WTC11 (cell line): ENCODE measurements around the gene WNT5A.

Experiments used
- CREB1 ChIP-seq: sonication (generic); formaldehyde crosslinking; IDR thresholded peaks from 2 replicates; pipeline ENCODE4 v1.8.0; 2023; ENCODE audit warnings: mild to moderate bottlenecking, missing genetic modification reagents
- GABPB1 ChIP-seq: sonication (generic); formaldehyde crosslinking; IDR thresholded peaks from 2 replicates; pipeline ENCODE4 v1.8.1; 2023; ENCODE audit warnings: mild to moderate bottlenecking, missing genetic modification reagents
- NR1H2 ChIP-seq: sonication (generic); formaldehyde crosslinking; IDR thresholded peaks from 2 replicates; pipeline ENCODE4 v1.9.0; 2021; ENCODE audit warnings: mild to moderate bottlenecking, moderate library complexity, missing genetic modification reagents
- ZNF416 ChIP-seq: fragments of 250-450 bp; sonication (Bioruptor Pico); IDR thresholded peaks from 2 replicates; pipeline ENCODE4 v1.9.0; 2021; ENCODE audit warnings: mild to moderate bottlenecking, inconsistent platforms
- TF ChIP-seq, protein P1 (sequence below): fragments of 200-600 bp; IDR thresholded peaks from 2 replicates; pipeline ENCODE4 v1.8.0; 2022; ENCODE audit warnings: antibody characterized with exemption

GRCh38 chr3:55471084-55471483, 16.0 kb downstream of the WNT5A start:
- TF ChIP-seq ZNF416 (CRISPR knock-in tag) (no peak), GABPB1 (no peak), NR1H2 (CRISPR knock-in tag) (no peak), CREB1 (CRISPR knock-in tag) (no peak)
- TF ChIP-seq, protein P1, sequence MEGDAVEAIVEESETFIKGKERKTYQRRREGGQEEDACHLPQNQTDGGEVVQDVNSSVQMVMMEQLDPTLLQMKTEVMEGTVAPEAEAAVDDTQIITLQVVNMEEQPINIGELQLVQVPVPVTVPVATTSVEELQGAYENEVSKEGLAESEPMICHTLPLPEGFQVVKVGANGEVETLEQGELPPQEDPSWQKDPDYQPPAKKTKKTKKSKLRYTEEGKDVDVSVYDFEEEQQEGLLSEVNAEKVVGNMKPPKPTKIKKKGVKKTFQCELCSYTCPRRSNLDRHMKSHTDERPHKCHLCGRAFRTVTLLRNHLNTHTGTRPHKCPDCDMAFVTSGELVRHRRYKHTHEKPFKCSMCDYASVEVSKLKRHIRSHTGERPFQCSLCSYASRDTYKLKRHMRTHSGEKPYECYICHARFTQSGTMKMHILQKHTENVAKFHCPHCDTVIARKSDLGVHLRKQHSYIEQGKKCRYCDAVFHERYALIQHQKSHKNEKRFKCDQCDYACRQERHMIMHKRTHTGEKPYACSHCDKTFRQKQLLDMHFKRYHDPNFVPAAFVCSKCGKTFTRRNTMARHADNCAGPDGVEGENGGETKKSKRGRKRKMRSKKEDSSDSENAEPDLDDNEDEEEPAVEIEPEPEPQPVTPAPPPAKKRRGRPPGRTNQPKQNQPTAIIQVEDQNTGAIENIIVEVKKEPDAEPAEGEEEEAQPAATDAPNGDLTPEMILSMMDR: no peak
